CD8-positive, alpha-beta memory T cell (primary cell): ENCODE results near the gene SZT2. TPM values are rescaled to one million over a fixed set of nuclear protein-coding genes. Genes with fewer than 3 reads are reported as not detected.
A peak's percentile ranks its signal among the peaks of the same experiment; 100 is the strongest.
"Not testable (repeated sequence)": the region's sequence is repeated elsewhere in the genome, so short reads cannot be mapped to it uniquely, and the experiment has no call there.

Experiments used
- CTCF ChIA-PET: fragments of 350-600 bp; sonication (Branson Sonifier 250); formaldehyde crosslinking; loops from one replicate; lab custom pipeline; 2021; ENCODE audit warnings: antibody characterized with exemption; lab: Charles Lee
- POLR2A ChIA-PET: fragments of 350-600 bp; sonication (Branson Sonifier 250); formaldehyde crosslinking; loops from one replicate; lab custom pipeline; 2021; ENCODE audit warnings: antibody characterized with exemption; lab: Charles Lee
- DNase-seq, 5 donors: peaks; one replicate each; pipeline versions ENCODE4 v3.0.0 to v3.0.0-alpha.2; 2020 to 2022; ENCODE audit warnings: mixed read lengths in 1 of 5
- H3K27ac ChIP-seq: one replicate; pipeline ENCODE4 v1.7.0; 2013; ENCODE audit warnings: low read depth, mild to moderate bottlenecking, low read length, moderate library complexity
- H3K27me3 ChIP-seq: 2 replicates; pipeline ENCODE4 v1.7.0; 2013; ENCODE audit warnings: low read length, mild to moderate bottlenecking; ENCODE audit not compliant: insufficient read depth, poor library complexity, severe bottlenecking
- H3K36me3 ChIP-seq: 2 replicates; pipeline ENCODE4 v1.7.0; 2013; ENCODE audit warnings: mild to moderate bottlenecking, low read length, moderate library complexity; ENCODE audit not compliant: insufficient read depth
- H3K4me1 ChIP-seq: 2 replicates; pipeline ENCODE4 v1.7.0; 2013; ENCODE audit warnings: mild to moderate bottlenecking, low read length, moderate library complexity; ENCODE audit not compliant: insufficient read depth
- H3K4me3 ChIP-seq: 2 replicates; pipeline ENCODE4 v1.7.0; 2013; ENCODE audit warnings: mild to moderate bottlenecking, low read length
- H3K9me3 ChIP-seq: 2 replicates; pipeline ENCODE4 v1.7.0; 2013; ENCODE audit warnings: mild to moderate bottlenecking, low read length
- H3K27ac Mint-ChIP-seq, 8 donors: one replicate each; pipeline ENCODE4 v1.8.0; 2020 to 2021; ENCODE audit warnings: mixed read lengths in 8 of 8, mild to moderate bottlenecking in 6 of 8, inconsistent platforms in 3 of 8, moderate library complexity in 3 of 8
- H3K27me3 Mint-ChIP-seq, 2 donors: one replicate each; pipeline ENCODE4 v1.8.0; 2020 to 2021; ENCODE audit warnings: mixed read lengths in 2 of 2, mild to moderate bottlenecking in 1 of 2, moderate library complexity in 1 of 2
- H3K36me3 Mint-ChIP-seq, 3 donors: one replicate each; pipeline ENCODE4 v1.8.0; 2020 to 2021; ENCODE audit warnings: mixed read lengths in 3 of 3, inconsistent platforms in 1 of 3, mild to moderate bottlenecking in 1 of 3
- H3K4me1 Mint-ChIP-seq, 3 donors: one replicate each; pipeline ENCODE4 v1.8.0; 2020 to 2021; ENCODE audit warnings: mixed read lengths in 3 of 3, inconsistent platforms in 1 of 3, mild to moderate bottlenecking in 1 of 3
- H3K4me3 Mint-ChIP-seq, 7 donors: one replicate each; pipeline ENCODE4 v1.8.0; 2020 to 2021; ENCODE audit warnings: mixed read lengths in 7 of 7, mild to moderate bottlenecking in 6 of 7, moderate library complexity in 4 of 7, inconsistent platforms in 2 of 7
- H3K9me3 Mint-ChIP-seq, 5 donors: one replicate each; pipeline ENCODE4 v1.8.0; 2020 to 2022; ENCODE audit warnings: mixed read lengths in 5 of 5, mild to moderate bottlenecking in 3 of 5, moderate library complexity in 2 of 5, inconsistent platforms in 1 of 5
- polyA plus RNA-seq: library from polyadenylated mRNA; unstranded; fragments of 300-500 nt; fragmentation: Illumina TruSeq; gene quantifications from one replicate; pipeline ENCODE4 v1.2.3, GENCODE V29; 2021
- total RNA-seq, 2 experiments: library from RNA; stranded (reverse); gene quantifications; one replicate each; pipeline ENCODE4 v1.2.3, GENCODE V29; 2021

SZT2 gene
- total and polyA plus RNA-seq, 3 experiments from 2014 or later: 7.2 to 35.1 (median 34.4) TPM

- Mint-ChIP-seq H3K9me3 (no peaks in the 10 kb centered on the region), H3K27ac (peak overlapping the region in 1 of 8 donors; percentile 27), H3K27me3 (peaks cover 0 to 1% of the 10 kb centered on the region in 2 donors), H3K4me1 (peaks cover 23 to 54% (median 47%) of the 10 kb centered on the region in 3 donors), H3K4me3 (no peak overlapping the region), H3K36me3 (peaks cover 0 to 33% (median 14%) of the 10 kb centered on the region in 3 donors)
- DNase-seq: no peak
- Histone ChIP-seq H3K4me3 (no peak overlapping the region), H3K4me1 (peaks cover 5% of the 10 kb centered on the region), H3K9me3 (no peaks in the 10 kb centered on the region), H3K36me3 (peaks cover 6% of the 10 kb centered on the region), H3K27me3 (no peaks in the 10 kb centered on the region), H3K27ac (no peak overlapping the region)
- POLR2A ChIA-PET: no interaction called here
- CTCF ChIA-PET: no interaction called here
Observed at GRCh38 chr1:43395523-43395922, 5.8 kb downstream of the SZT2 start.

GRCh38 chr1:43396059-43396458 lies 6.4 kb downstream of the SZT2 start:
- CTCF ChIA-PET: no interaction called here
- no peak overlapping the region for H3K27ac ChIP-seq
- no peaks in the 10 kb centered on the region for H3K4me1 ChIP-seq
- H3K27me3 ChIP-seq: no peaks in the 10 kb centered on the region
- H3K9me3 Mint-ChIP-seq: no peaks in the 10 kb centered on the region
- H3K36me3 ChIP-seq: peaks cover 6% of the 10 kb centered on the region
- peaks cover 0 to 1% of the 10 kb centered on the region in 2 donors for H3K27me3 Mint-ChIP-seq
- H3K4me3 Mint-ChIP-seq: no peak overlapping the region
- no peaks in the 10 kb centered on the region for H3K9me3 ChIP-seq
- no peak overlapping the region for H3K27ac Mint-ChIP-seq
- peaks cover 19 to 51% (median 42%) of the 10 kb centered on the region in 3 donors for H3K4me1 Mint-ChIP-seq
- POLR2A ChIA-PET: no interaction called here
- no peak overlapping the region for H3K4me3 ChIP-seq
- DNase-seq: no peak
- H3K36me3 Mint-ChIP-seq: peaks cover 0 to 33% (median 14%) of the 10 kb centered on the region in 3 donors

- POLR2A ChIA-PET: interaction anchor here (0.7 kb wide), 1 partner anchor 14 kb away, joined by 3 read pairs; no protein-coding TSS in a partner anchor
Observed at GRCh38 chr1:43398227-43398626, 8.5 kb downstream of the SZT2 start.

GRCh38 chr1:43400441-43400840 lies 10.7 kb downstream of the SZT2 start:
- H3K27me3 ChIP-seq, H3K27me3 Mint-ChIP-seq, DNase-seq, POLR2A ChIA-PET, H3K9me3 Mint-ChIP-seq, H3K4me1 ChIP-seq, H3K27ac ChIP-seq, H3K4me3 Mint-ChIP-seq, CTCF ChIA-PET, H3K27ac Mint-ChIP-seq, H3K9me3 ChIP-seq, H3K4me3 ChIP-seq: not testable (repeated sequence)
- Mint-ChIP-seq H3K4me1 (peaks cover 15 to 36% (median 33%) of the 10 kb centered on the region in 3 donors), H3K36me3 (peaks cover 6 to 61% (median 26%) of the 10 kb centered on the region in 3 donors)
- peaks cover 22% of the 10 kb centered on the region for H3K36me3 ChIP-seq

More at GRCh38 chr1:43398227-43398626, 8.5 kb downstream of the SZT2 start:
- Histone ChIP-seq H3K27ac (no peak overlapping the region), H3K4me3 (no peak overlapping the region), H3K36me3 (peaks cover 6% of the 10 kb centered on the region), H3K27me3 (no peaks in the 10 kb centered on the region), H3K4me1 (no peaks in the 10 kb centered on the region), H3K9me3 (no peaks in the 10 kb centered on the region)
- H3K9me3 Mint-ChIP-seq: no peaks in the 10 kb centered on the region
- CTCF ChIA-PET: interaction anchor here (1.6 kb wide), 1 partner anchor 16 kb away, joined by 5 read pairs; no protein-coding TSS in a partner anchor
- peaks cover 21 to 46% (median 40%) of the 10 kb centered on the region in 3 donors for H3K4me1 Mint-ChIP-seq
- peak overlapping the region in 2 of 8 donors; percentile 14 to 84 for H3K27ac Mint-ChIP-seq
- no peak overlapping the region for H3K4me3 Mint-ChIP-seq
- H3K27me3 Mint-ChIP-seq: peaks cover 0 to 1% of the 10 kb centered on the region in 2 donors
- peaks cover 0 to 48% (median 16%) of the 10 kb centered on the region in 3 donors for H3K36me3 Mint-ChIP-seq
- no peak for DNase-seq

- POLR2A ChIA-PET: no interaction called here
- peak overlapping the region in 1 of 7 donors; percentile 13 for H3K4me3 Mint-ChIP-seq
- peaks cover 30% of the 10 kb centered on the region for H3K36me3 ChIP-seq
- no peaks in the 10 kb centered on the region for H3K9me3 Mint-ChIP-seq
- CTCF ChIA-PET: no interaction called here
- H3K9me3 ChIP-seq: no peaks in the 10 kb centered on the region
- H3K4me1 ChIP-seq: no peaks in the 10 kb centered on the region
- H3K27me3 Mint-ChIP-seq: no peaks in the 10 kb centered on the region
- DNase-seq: no peak
- peaks cover 16 to 61% (median 27%) of the 10 kb centered on the region in 3 donors for H3K36me3 Mint-ChIP-seq
- H3K27ac ChIP-seq: no peak overlapping the region
- no peak overlapping the region for H3K4me3 ChIP-seq
- H3K27ac Mint-ChIP-seq: peak overlapping the region in 2 of 8 donors; percentile 31 to 77
- H3K27me3 ChIP-seq: no peaks in the 10 kb centered on the region
- peaks cover 13 to 26% (median 22%) of the 10 kb centered on the region in 3 donors for H3K4me1 Mint-ChIP-seq
Observed at GRCh38 chr1:43402089-43402865, 12.6 kb downstream of the SZT2 start.

- peaks cover 16 to 73% (median 30%) of the 10 kb centered on the region in 3 donors for H3K36me3 Mint-ChIP-seq
- POLR2A ChIA-PET: no interaction called here
- Histone ChIP-seq H3K27ac (no peak overlapping the region), H3K4me1 (no peaks in the 10 kb centered on the region), H3K4me3 (no peak overlapping the region), H3K36me3 (peaks cover 42% of the 10 kb centered on the region), H3K9me3 (no peaks in the 10 kb centered on the region), H3K27me3 (no peaks in the 10 kb centered on the region)
- peak overlapping the region in 1 of 8 donors; percentile 20 for H3K27ac Mint-ChIP-seq
- no peak overlapping the region for H3K4me3 Mint-ChIP-seq
- H3K9me3 Mint-ChIP-seq: no peaks in the 10 kb centered on the region
- CTCF ChIA-PET: interaction anchor here (2.5 kb wide), 1 partner anchor 10 kb away, joined by 7 read pairs; no protein-coding TSS in a partner anchor
- peaks cover 12 to 17% (median 15%) of the 10 kb centered on the region in 3 donors for H3K4me1 Mint-ChIP-seq
- no peaks in the 10 kb centered on the region for H3K27me3 Mint-ChIP-seq
- DNase-seq: no peak
Observed at GRCh38 chr1:43404353-43404752, 14.7 kb downstream of the SZT2 start.

GRCh38 chr1:43405219-43405875 lies 15.6 kb downstream of the SZT2 start:
- Histone ChIP-seq H3K36me3 (peaks cover 47% of the 10 kb centered on the region), H3K27me3 (no peaks in the 10 kb centered on the region), H3K4me1 (no peaks in the 10 kb centered on the region), H3K9me3 (no peaks in the 10 kb centered on the region), H3K27ac (no peak overlapping the region), H3K4me3 (no peak overlapping the region)
- ChIA-PET CTCF (interaction anchor here (1.0 to 2.5 kb wide), 2 partner anchors 9 kb away, joined by 3 to 7 read pairs; no protein-coding TSS in a partner anchor), POLR2A (no interaction called here)
- Mint-ChIP-seq H3K4me1 (peaks cover 10 to 14% (median 11%) of the 10 kb centered on the region in 3 donors), H3K27ac (no peak overlapping the region), H3K9me3 (no peaks in the 10 kb centered on the region), H3K4me3 (no peak overlapping the region), H3K36me3 (peaks cover 16 to 80% (median 30%) of the 10 kb centered on the region in 3 donors), H3K27me3 (no peaks in the 10 kb centered on the region)
- DNase-seq: no peak

- H3K9me3 ChIP-seq: no peaks in the 10 kb centered on the region
- no peaks in the 10 kb centered on the region for H3K9me3 Mint-ChIP-seq
- H3K27ac Mint-ChIP-seq: no peak overlapping the region
- peaks cover 16 to 84% (median 28%) of the 10 kb centered on the region in 3 donors for H3K36me3 Mint-ChIP-seq
- ChIA-PET POLR2A (no interaction called here), CTCF (interaction anchor here (1.0 kb wide), 1 partner anchor 9 kb away, joined by 3 read pairs; no protein-coding TSS in a partner anchor)
- H3K4me3 ChIP-seq: no peak overlapping the region
- H3K4me1 ChIP-seq: no peaks in the 10 kb centered on the region
- H3K4me1 Mint-ChIP-seq: peaks cover 9 to 13% (median 11%) of the 10 kb centered on the region in 3 donors
- H3K27ac ChIP-seq: no peak overlapping the region
- no peak for DNase-seq
- H3K27me3 ChIP-seq: no peaks in the 10 kb centered on the region
- no peaks in the 10 kb centered on the region for H3K27me3 Mint-ChIP-seq
- H3K36me3 ChIP-seq: peaks cover 47% of the 10 kb centered on the region
- H3K4me3 Mint-ChIP-seq: no peak overlapping the region
Observed at GRCh38 chr1:43405876-43406234, 16.2 kb downstream of the SZT2 start.
